GM12878 (cell line): ENCODE measurements around the gene CDC42EP1. TPM values are rescaled to one million over a fixed set of nuclear protein-coding genes. Genes with fewer than 3 reads are reported as not detected.
A peak's percentile ranks its signal among the peaks of the same experiment; 100 is the strongest.

Experiments
- ATF7 ChIP-seq: fragments of 450-650 bp; IDR thresholded peaks from 2 replicates; pipeline ENCODE4 v1.6.1; 2016; ENCODE audit warnings: low read depth, mild to moderate bottlenecking
- BACH1 ChIP-seq: fragments of 450-650 bp; IDR thresholded peaks from 2 replicates; pipeline ENCODE4 v1.6.1; 2017; ENCODE audit warnings: mild to moderate bottlenecking, borderline replicate concordance
- BMI1 ChIP-seq: fragments of 450-650 bp; IDR thresholded peaks from 2 replicates; pipeline ENCODE4 v1.6.1; 2016; ENCODE audit warnings: mild to moderate bottlenecking, moderate library complexity, borderline replicate concordance
- CUX1 ChIP-seq: IDR thresholded peaks from 2 replicates; pipeline ENCODE4 v1.6.1; 2012; ENCODE audit warnings: improper control_type of control experiment, low read depth, low read length; ENCODE audit not compliant: insufficient replicate concordance
- EGR1 ChIP-seq, 2 experiments: IDR thresholded peaks; 1 replicate in 1 of 2; 2 replicates in 1 of 2; pipeline ENCODE4 v1.6.1; 2011 to 2012; ENCODE audit warnings: low read depth in 2 of 2, low read length in 2 of 2, borderline replicate concordance in 1 of 2, mild to moderate bottlenecking in 1 of 2, moderate library complexity in 1 of 2
- IRF5 ChIP-seq: fragments of 450-650 bp; IDR thresholded peaks from 2 replicates; pipeline ENCODE4 v1.6.1; 2017; ENCODE audit warnings: borderline replicate concordance
- KAT2A ChIP-seq: conservative IDR thresholded peaks from 2 replicates; pipeline ENCODE4 v1.6.1; 2011; ENCODE audit warnings: low read depth, low read length; ENCODE audit not compliant: control insufficient read depth
- LARP7 ChIP-seq: fragments of 450-650 bp; IDR thresholded peaks from 2 replicates; pipeline ENCODE4 v1.6.1; 2017; ENCODE audit warnings: mild to moderate bottlenecking
- MYB ChIP-seq: fragments of 150-350 bp; IDR thresholded peaks from 2 replicates; pipeline ENCODE4 v1.6.1; 2014; ENCODE audit warnings: mild to moderate bottlenecking, low read depth, low read length, borderline replicate concordance
- NBN ChIP-seq: fragments of 450-650 bp; IDR thresholded peaks from 2 replicates; pipeline ENCODE4 v1.6.1; 2016
- NFIC ChIP-seq: IDR thresholded peaks from 2 replicates; pipeline ENCODE4 v1.6.1; 2012; ENCODE audit warnings: low read depth, mild to moderate bottlenecking, inconsistent platforms, low read length, moderate library complexity
- NFYB ChIP-seq: IDR thresholded peaks from 2 replicates; pipeline ENCODE4 v1.6.1; 2011; ENCODE audit warnings: low read depth, mild to moderate bottlenecking, low read length, improper control_type of control experiment, moderate library complexity; ENCODE audit not compliant: insufficient read depth
- POLR2AphosphoS2 ChIP-seq: IDR thresholded peaks from 2 replicates; pipeline ENCODE4 v1.6.1; 2011; ENCODE audit warnings: low read depth, mild to moderate bottlenecking, low read length, improper control_type of control experiment, moderate library complexity
- RAD51 ChIP-seq: fragments of 450-650 bp; IDR thresholded peaks from 2 replicates; pipeline ENCODE4 v1.6.1; 2016; ENCODE audit warnings: moderate library complexity, mild to moderate bottlenecking, inconsistent platforms
- RFX5 ChIP-seq: IDR thresholded peaks from 2 replicates; pipeline ENCODE4 v1.6.1; 2011; ENCODE audit warnings: low read depth, low read length, improper control_type of control experiment
- SMC3 ChIP-seq: IDR thresholded peaks from 2 replicates; pipeline ENCODE4 v1.6.1; 2011; ENCODE audit warnings: low read length, improper control_type of control experiment, borderline replicate concordance
- SREBF2 ChIP-seq: IDR thresholded peaks from 2 replicates; pipeline ENCODE4 v1.6.1; 2012; ENCODE audit warnings: mild to moderate bottlenecking, low read length
- SRF ChIP-seq, 2 experiments: IDR thresholded peaks; 2 replicates each; pipeline ENCODE4 v1.6.1; 2011; ENCODE audit warnings: low read depth in 2 of 2, low read length in 2 of 2, mild to moderate bottlenecking in 1 of 2, moderate library complexity in 1 of 2
- STAT1 ChIP-seq: fragments of 450-650 bp; conservative IDR thresholded peaks from 2 replicates; pipeline ENCODE4 v1.6.1; 2014; ENCODE audit warnings: antibody characterized with exemption, mild to moderate bottlenecking
- ZNF384 ChIP-seq: IDR thresholded peaks from 2 replicates; pipeline ENCODE4 v1.6.1; 2012; ENCODE audit warnings: low read depth, mild to moderate bottlenecking, low read length, improper control_type of control experiment, borderline replicate concordance
- ZNF687 ChIP-seq: fragments of 450-650 bp; IDR thresholded peaks from 2 replicates; pipeline ENCODE4 v1.6.1; 2017; ENCODE audit warnings: mild to moderate bottlenecking, moderate library complexity
- polyA plus RNA-seq, 11 experiments: library from polyadenylated mRNA; depleted of rRNA in 4 of 11; unstranded in 6 of 11; stranded (reverse) in 5 of 11; fragments of >200 nt; fragmentation: Nextera tagmentation in 4 of 11; fragmentation: Illumina TruSeq in 1 of 11; extraction: Ambion mirVana in 4 of 11; extraction: Trizol in 1 of 11; gene quantifications; 1 replicate in 1 of 11; 2 replicates in 10 of 11; pipeline versions ENCODE4 v1.2.1 to v1.2.3, GENCODE V29; 2011 to 2016; ENCODE audit warnings: inconsistent platforms in 2 of 11, missing spikeins in 2 of 11, low read depth in 1 of 11
- total RNA-seq, 4 experiments: library from RNA; depleted of rRNA in 3 of 4; stranded (reverse); fragments of >200 nt in 3 of 4; fragmentation: Illumina TruSeq in 1 of 4; extraction: Trizol in 1 of 4; gene quantifications; 2 replicates each; pipeline versions ENCODE4 v1.2.1 to v1.2.3, GENCODE V29; 2013 to 2021

The CDC42EP1 gene
- total and polyA plus RNA-seq, 10 of the 15 experiments (the other 5 are each of a cell fraction or from before 2014, with no cell fraction given) = 0.04 to 0.33 (median 0.09) TPM; not detected in 7

GRCh38 chr22:37607935-37608476 is 47.7 kb downstream of the CDC42EP1 start (continued):
- TF ChIP-seq ZNF687 (peak; percentile 49; the same call in 1 of the 2 replicates), KAT2A (no peak), IRF5 (no peak), CUX1 (no peak), STAT1 (no peak), ATF7 (no peak), MYB (no peak), POLR2AphosphoS2 (0 out of 2 replicates have a peak, but pooled peaks have one; percentile 50), BMI1 (no peak), NFIC (0 out of 2 replicates have a peak, but pooled peaks have one; percentile 46), SRF (IDR thresholded peaks at IDR 0.05; ENCODE audit: low read depth in 2 of 2, low read length in 2 of 2) (peak; percentile 65 to 66; a peak in 2 of 4 replicates), RFX5 (no peak; the same call in 1 of the 2 replicates), SREBF2 (peak; percentile 43; the same call in 1 of the 2 replicates), LARP7 (no peak), EGR1 (IDR thresholded peaks at IDR 0.05; ENCODE audit: borderline replicate concordance in 1 of 2, low read depth in 2 of 2, low read length in 2 of 2) (no peak), NFYB (no peak), ZNF384 (0 out of 2 replicates have a peak, but pooled peaks have one; percentile 4), BACH1 (no peak), RAD51 (0 out of 2 replicates have a peak, but pooled peaks have one; percentile 22), SMC3 (no peak), NBN (no peak)
